ENCODE measurements around the gene RAP1B. TPM values are rescaled to one million over a fixed set of nuclear protein-coding genes. Genes with fewer than 3 reads are reported as not detected.
A peak's percentile ranks its signal among the peaks of the same experiment; 100 is the strongest.
"Not testable (repeated sequence)": the region's sequence is repeated elsewhere in the genome, so short reads cannot be mapped to it uniquely, and the experiment has no call there.

Gene RAP1B
- total RNA-seq, 1 donor from 2014 or later: 252 TPM

DNA sequence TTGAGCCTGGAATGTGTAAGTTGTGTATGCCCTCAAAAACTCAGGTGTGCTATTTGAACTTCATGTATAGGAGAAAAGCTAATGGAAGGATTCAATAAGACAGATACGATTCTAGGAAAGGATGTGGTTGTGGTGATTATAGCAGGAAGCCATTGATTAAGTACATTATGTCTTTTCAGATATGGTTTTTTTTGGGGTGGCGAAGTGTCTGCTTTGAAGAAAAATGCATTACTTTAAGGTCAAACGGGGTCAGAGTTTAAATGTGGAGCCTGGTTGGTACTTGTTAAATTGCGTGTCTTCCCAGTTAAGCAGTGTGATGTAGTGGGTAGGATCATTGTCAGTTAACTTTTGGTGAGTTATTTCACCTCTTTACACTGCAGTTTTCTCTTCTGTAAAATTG is 63.1 kb downstream of the RAP1B start:
- H3K27ac Mint-ChIP-seq: no peak overlapping the region
- Histone ChIP-seq H3K9me3 (ENCODE audit: low read depth) (no peaks in the 10 kb centered on the region), H3K27me3 (no peaks in the 10 kb centered on the region), H3K79me2 (ENCODE audit: low read depth) (no peaks in the 10 kb centered on the region), H3K27ac (no peak overlapping the region), H3K36me3 (no peaks in the 10 kb centered on the region), H3K4me3 (no peak overlapping the region), H4K20me1 (ENCODE audit: low read depth) (no peaks in the 10 kb centered on the region), H2AFZ (replicated peaks) (no peak overlapping the region), H3K9ac (no peak overlapping the region), H3K4me2 (no peak overlapping the region), H3F3A (ENCODE audit: low read depth) (no peaks in the 10 kb centered on the region), H3K4me1 (no peaks in the 10 kb centered on the region)
- no peak for DNase-seq (ENCODE audit: low spot score)
- H3K36me3 Mint-ChIP-seq: no peaks in the 10 kb centered on the region
- no peaks in the 10 kb centered on the region for H3K4me1 Mint-ChIP-seq
- H3K4me3 Mint-ChIP-seq: no peak overlapping the region
- peaks cover 3% of the 10 kb centered on the region for H3K27me3 Mint-ChIP-seq (ENCODE audit: insufficient read depth, low read depth)
- TF ChIP-seq, protein P1, sequence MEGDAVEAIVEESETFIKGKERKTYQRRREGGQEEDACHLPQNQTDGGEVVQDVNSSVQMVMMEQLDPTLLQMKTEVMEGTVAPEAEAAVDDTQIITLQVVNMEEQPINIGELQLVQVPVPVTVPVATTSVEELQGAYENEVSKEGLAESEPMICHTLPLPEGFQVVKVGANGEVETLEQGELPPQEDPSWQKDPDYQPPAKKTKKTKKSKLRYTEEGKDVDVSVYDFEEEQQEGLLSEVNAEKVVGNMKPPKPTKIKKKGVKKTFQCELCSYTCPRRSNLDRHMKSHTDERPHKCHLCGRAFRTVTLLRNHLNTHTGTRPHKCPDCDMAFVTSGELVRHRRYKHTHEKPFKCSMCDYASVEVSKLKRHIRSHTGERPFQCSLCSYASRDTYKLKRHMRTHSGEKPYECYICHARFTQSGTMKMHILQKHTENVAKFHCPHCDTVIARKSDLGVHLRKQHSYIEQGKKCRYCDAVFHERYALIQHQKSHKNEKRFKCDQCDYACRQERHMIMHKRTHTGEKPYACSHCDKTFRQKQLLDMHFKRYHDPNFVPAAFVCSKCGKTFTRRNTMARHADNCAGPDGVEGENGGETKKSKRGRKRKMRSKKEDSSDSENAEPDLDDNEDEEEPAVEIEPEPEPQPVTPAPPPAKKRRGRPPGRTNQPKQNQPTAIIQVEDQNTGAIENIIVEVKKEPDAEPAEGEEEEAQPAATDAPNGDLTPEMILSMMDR (IDR thresholded peaks at IDR 0.05): no peak
- TF ChIP-seq EZH2phosphoT487 (IDR thresholded peaks at IDR 0.05) (no peak), EZH2 (IDR thresholded peaks at IDR 0.05) (no peak)
- H3K9me3 Mint-ChIP-seq: no peaks in the 10 kb centered on the region

DNA sequence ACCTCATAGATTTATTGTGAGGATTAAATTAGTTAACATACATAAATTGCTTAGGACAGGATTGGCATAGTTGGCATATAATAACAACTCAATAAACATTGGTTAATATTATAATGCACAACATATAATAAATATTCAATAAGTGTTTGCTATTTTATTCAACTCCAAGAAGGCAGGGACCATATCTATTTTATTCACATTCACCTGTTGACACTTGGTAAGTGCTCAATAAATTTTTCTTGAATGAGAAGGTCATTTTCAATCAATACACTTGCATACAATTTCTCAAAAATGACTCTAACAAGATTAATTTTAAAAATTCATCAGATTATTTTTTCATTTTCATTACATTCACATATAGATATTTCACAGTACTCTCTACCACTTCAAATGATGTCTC is 63.7 kb downstream of the RAP1B start:
- Histone ChIP-seq H3K9me3 (ENCODE audit: low read depth) (no peaks in the 10 kb centered on the region), H3F3A (ENCODE audit: low read depth) (no peaks in the 10 kb centered on the region), H2AFZ (replicated peaks) (no peak overlapping the region), H3K9ac (no peak overlapping the region), H3K4me3 (no peak overlapping the region), H3K4me1 (no peaks in the 10 kb centered on the region), H3K4me2 (no peak overlapping the region), H4K20me1 (ENCODE audit: low read depth) (no peaks in the 10 kb centered on the region), H3K27ac (no peak overlapping the region), H3K27me3 (no peaks in the 10 kb centered on the region), H3K36me3 (no peaks in the 10 kb centered on the region), H3K79me2 (ENCODE audit: low read depth) (no peaks in the 10 kb centered on the region)
- no peak overlapping the region for H3K27ac Mint-ChIP-seq
- H3K27me3 Mint-ChIP-seq (ENCODE audit: insufficient read depth, low read depth): peaks cover 3% of the 10 kb centered on the region
- H3K4me1 Mint-ChIP-seq: no peaks in the 10 kb centered on the region
- no peaks in the 10 kb centered on the region for H3K36me3 Mint-ChIP-seq
- DNase-seq (ENCODE audit: low spot score): no peak
- TF ChIP-seq, protein P1 (IDR thresholded peaks at IDR 0.05): no peak
- TF ChIP-seq EZH2 (IDR thresholded peaks at IDR 0.05): no peak
- no peak for TF ChIP-seq EZH2phosphoT487 (IDR thresholded peaks at IDR 0.05)
- H3K4me3 Mint-ChIP-seq: no peak overlapping the region
- H3K9me3 Mint-ChIP-seq: no peaks in the 10 kb centered on the region

DNA sequence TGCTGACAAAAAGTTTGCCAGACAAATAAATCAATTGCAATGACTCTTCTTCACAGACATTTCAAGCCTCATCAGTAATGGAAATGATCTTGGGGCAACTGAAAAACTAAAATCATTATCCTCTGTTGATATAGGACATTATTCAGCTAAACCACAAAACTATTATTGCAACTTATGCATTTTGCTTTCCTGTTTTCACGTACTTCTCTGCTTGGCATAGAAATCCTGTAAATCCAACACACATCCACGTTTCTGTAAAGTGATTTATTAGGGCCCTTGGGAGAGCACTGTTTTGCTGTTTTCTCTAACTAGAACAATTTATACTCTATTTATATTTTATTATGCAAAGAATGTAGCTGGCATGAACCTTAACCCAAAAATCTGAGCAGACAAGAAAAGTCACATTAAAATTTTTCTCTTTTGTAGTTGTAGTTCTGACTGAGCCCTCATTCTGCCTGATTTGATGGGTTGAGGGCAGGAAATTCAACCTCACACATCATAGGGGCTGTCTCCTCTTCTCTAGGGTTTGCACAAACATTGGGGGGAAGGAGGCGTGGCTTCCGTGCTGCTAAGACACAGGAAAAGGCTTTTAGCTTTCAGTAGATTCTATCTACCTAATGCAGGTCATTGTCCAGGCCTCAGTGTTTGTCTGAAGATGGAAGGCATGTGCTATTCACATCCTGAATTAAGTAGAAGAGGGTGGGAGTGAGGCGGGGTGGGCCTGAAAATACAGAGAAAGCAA is 64.6 kb downstream of the RAP1B start:
- Histone ChIP-seq H3K9me3 (ENCODE audit: low read depth) (no peaks in the 10 kb centered on the region), H4K20me1 (ENCODE audit: low read depth) (no peaks in the 10 kb centered on the region), H3K27ac (no peak overlapping the region), H3K79me2 (ENCODE audit: low read depth) (no peaks in the 10 kb centered on the region), H3K36me3 (no peaks in the 10 kb centered on the region), H3F3A (ENCODE audit: low read depth) (no peaks in the 10 kb centered on the region), H3K4me3 (no peak overlapping the region), H3K27me3 (no peaks in the 10 kb centered on the region), H3K9ac (no peak overlapping the region), H3K4me1 (no peaks in the 10 kb centered on the region), H2AFZ (replicated peaks) (no peak overlapping the region), H3K4me2 (no peak overlapping the region)
- Mint-ChIP-seq H3K4me3 (no peak overlapping the region), H3K27me3 (ENCODE audit: insufficient read depth, low read depth) (peaks cover 2% of the 10 kb centered on the region), H3K9me3 (no peaks in the 10 kb centered on the region), H3K4me1 (no peaks in the 10 kb centered on the region), H3K36me3 (no peaks in the 10 kb centered on the region), H3K27ac (peak overlapping the region; percentile 22)
- TF ChIP-seq EZH2phosphoT487 (IDR thresholded peaks at IDR 0.05) (no peak), EZH2 (IDR thresholded peaks at IDR 0.05) (no peak)
- TF ChIP-seq, protein P1 (IDR thresholded peaks at IDR 0.05): no peak
- DNase-seq (ENCODE audit: low spot score): peak; percentile 30

DNA sequence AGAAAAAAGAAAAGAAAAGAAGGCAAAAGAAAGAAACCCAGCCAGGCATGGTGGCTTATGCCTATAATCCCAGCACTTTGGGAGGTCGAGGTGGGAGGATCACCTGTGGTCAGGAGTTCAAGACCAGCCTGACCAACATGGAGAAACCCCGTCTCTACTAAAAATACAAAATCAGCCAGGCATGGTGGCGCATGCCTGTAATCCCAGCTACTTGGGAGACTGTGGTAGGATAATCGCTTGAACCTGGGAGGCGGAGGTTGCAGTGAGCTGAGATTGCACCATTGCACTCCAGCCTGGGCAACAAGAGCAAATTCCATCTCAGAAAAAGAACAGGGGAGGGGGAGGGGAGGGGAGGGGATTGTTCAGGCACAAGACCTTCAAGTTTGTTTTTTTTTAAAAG is 66.2 kb downstream of the RAP1B start:
- not testable (repeated sequence) for H4K20me1 ChIP-seq (ENCODE audit: low read depth); H2AFZ ChIP-seq (replicated peaks); H3K4me3 Mint-ChIP-seq; H3K9me3 Mint-ChIP-seq; H3F3A ChIP-seq (ENCODE audit: low read depth); H3K27ac Mint-ChIP-seq; DNase-seq (ENCODE audit: low spot score); H3K4me3 ChIP-seq; H3K9ac ChIP-seq; H3K36me3 Mint-ChIP-seq; H3K4me1 ChIP-seq; H3K27me3 ChIP-seq; H3K79me2 ChIP-seq (ENCODE audit: low read depth); H3K9me3 ChIP-seq (ENCODE audit: low read depth); H3K27me3 Mint-ChIP-seq (ENCODE audit: insufficient read depth, low read depth); H3K4me1 Mint-ChIP-seq; H3K27ac ChIP-seq; H3K36me3 ChIP-seq; H3K4me2 ChIP-seq
